Measurements from ENCODE around the gene MAGI2. TPM values are rescaled to one million over a fixed set of nuclear protein-coding genes. Genes with fewer than 3 reads are reported as not detected.

The MAGI2 gene
- total RNA-seq, 1 donor from 2014 or later: 10.7 TPM

GRCh38 chr7:78179211-78179610 lies 1274.3 kb downstream of the MAGI2 start:
- TF ChIP-seq CTCF (IDR thresholded peaks at IDR 0.05): no peak
- Mint-ChIP-seq H3K4me3 (ENCODE audit: unreplicated experiment) (no peak overlapping the region), H3K4me1 (ENCODE audit: unreplicated experiment) (no peaks in the 10 kb centered on the region), H3K27me3 (ENCODE audit: unreplicated experiment) (peaks cover 21% of the 10 kb centered on the region), H3K36me3 (ENCODE audit: unreplicated experiment) (no peaks in the 10 kb centered on the region), H3K27ac (ENCODE audit: unreplicated experiment) (no peak overlapping the region), H3K9me3 (ENCODE audit: unreplicated experiment) (no peaks in the 10 kb centered on the region)
- no peak for DNase-seq (ENCODE audit: extremely low spot score, unreplicated experiment)

- no peaks in the 10 kb centered on the region for H3K4me1 Mint-ChIP-seq (ENCODE audit: unreplicated experiment)
- H3K9me3 Mint-ChIP-seq (ENCODE audit: unreplicated experiment): no peaks in the 10 kb centered on the region
- no peak overlapping the region for H3K4me3 Mint-ChIP-seq (ENCODE audit: unreplicated experiment)
- DNase-seq (ENCODE audit: extremely low spot score, unreplicated experiment): no peak
- H3K27me3 Mint-ChIP-seq (ENCODE audit: unreplicated experiment): peaks cover 21% of the 10 kb centered on the region
- H3K36me3 Mint-ChIP-seq (ENCODE audit: unreplicated experiment): no peaks in the 10 kb centered on the region
- no peak for TF ChIP-seq CTCF (IDR thresholded peaks at IDR 0.05)
- no peak overlapping the region for H3K27ac Mint-ChIP-seq (ENCODE audit: unreplicated experiment)
Observed at GRCh38 chr7:78178319-78178718, 1275.1 kb downstream of the MAGI2 start.

GRCh38 chr7:78176171-78176570 lies 1277.3 kb downstream of the MAGI2 start:
- H3K27ac Mint-ChIP-seq (ENCODE audit: unreplicated experiment): no peak overlapping the region
- H3K4me3 Mint-ChIP-seq (ENCODE audit: unreplicated experiment): no peak overlapping the region
- peaks cover 7% of the 10 kb centered on the region for H3K27me3 Mint-ChIP-seq (ENCODE audit: unreplicated experiment)
- H3K36me3 Mint-ChIP-seq (ENCODE audit: unreplicated experiment): no peaks in the 10 kb centered on the region
- no peak for TF ChIP-seq CTCF (IDR thresholded peaks at IDR 0.05)
- H3K4me1 Mint-ChIP-seq (ENCODE audit: unreplicated experiment): no peaks in the 10 kb centered on the region
- no peaks in the 10 kb centered on the region for H3K9me3 Mint-ChIP-seq (ENCODE audit: unreplicated experiment)
- DNase-seq (ENCODE audit: extremely low spot score, unreplicated experiment): no peak

GRCh38 chr7:78175330-78176100 lies 1278.0 kb downstream of the MAGI2 start:
- H3K4me3 Mint-ChIP-seq (ENCODE audit: unreplicated experiment): no peak overlapping the region
- H3K4me1 Mint-ChIP-seq (ENCODE audit: unreplicated experiment): no peaks in the 10 kb centered on the region
- H3K27me3 Mint-ChIP-seq (ENCODE audit: unreplicated experiment): peaks cover 3% of the 10 kb centered on the region
- no peaks in the 10 kb centered on the region for H3K9me3 Mint-ChIP-seq (ENCODE audit: unreplicated experiment)
- no peak for TF ChIP-seq CTCF (IDR thresholded peaks at IDR 0.05)
- DNase-seq (ENCODE audit: extremely low spot score, unreplicated experiment): no peak
- H3K36me3 Mint-ChIP-seq (ENCODE audit: unreplicated experiment): no peaks in the 10 kb centered on the region
- no peak overlapping the region for H3K27ac Mint-ChIP-seq (ENCODE audit: unreplicated experiment)

GRCh38 chr7:78173666-78174065 lies 1279.8 kb downstream of the MAGI2 start:
- no peak overlapping the region for H3K4me3 Mint-ChIP-seq (ENCODE audit: unreplicated experiment)
- no peaks in the 10 kb centered on the region for H3K36me3 Mint-ChIP-seq (ENCODE audit: unreplicated experiment)
- TF ChIP-seq CTCF (IDR thresholded peaks at IDR 0.05): no peak
- DNase-seq (ENCODE audit: extremely low spot score, unreplicated experiment): no peak
- no peaks in the 10 kb centered on the region for H3K9me3 Mint-ChIP-seq (ENCODE audit: unreplicated experiment)
- H3K27me3 Mint-ChIP-seq (ENCODE audit: unreplicated experiment): no peaks in the 10 kb centered on the region
- no peaks in the 10 kb centered on the region for H3K4me1 Mint-ChIP-seq (ENCODE audit: unreplicated experiment)
- no peak overlapping the region for H3K27ac Mint-ChIP-seq (ENCODE audit: unreplicated experiment)

Data from osteocyte (in vitro differentiated cells).